ENCODE data around the gene ORAI1. TPM values are rescaled to one million over a fixed set of nuclear protein-coding genes. Genes with fewer than 3 reads are reported as not detected.
A peak's percentile ranks its signal among the peaks of the same experiment; 100 is the strongest.
"Not testable (repeated sequence)": the region's sequence is repeated elsewhere in the genome, so short reads cannot be mapped to it uniquely, and the experiment has no call there.

Gene ORAI1
- total RNA-seq, 1 donor from 2014 or later: 8.2 TPM

GRCh38 chr12:121602766-121603165, 23.6 kb upstream of the ORAI1 start:
- DNase-seq (ENCODE audit: low spot score) (no peak), ATAC-seq (no peak)

GRCh38 chr12:121603581-121603980, 22.7 kb upstream of the ORAI1 start:
- no peak for DNase-seq (ENCODE audit: low spot score)
- ATAC-seq: no peak

GRCh38 chr12:121608301-121608700, 18.0 kb upstream of the ORAI1 start:
- DNase-seq (ENCODE audit: low spot score): no peak

GRCh38 chr12:121610239-121611149, 15.8 kb upstream of the ORAI1 start:
- ATAC-seq: peak; percentile 78
- DNase-seq (ENCODE audit: low spot score): no peak

More at GRCh38 chr12:121608301-121608700, 18.0 kb upstream of the ORAI1 start:
- ATAC-seq: no peak

GRCh38 chr12:121611306-121611705, 15.0 kb upstream of the ORAI1 start:
- DNase-seq (ENCODE audit: low spot score) (no peak), ATAC-seq (peak; percentile 51)

GRCh38 chr12:121613462-121613861, 12.9 kb upstream of the ORAI1 start:
- no peak for DNase-seq (ENCODE audit: low spot score)
- ATAC-seq: no peak

GRCh38 chr12:121614872-121615467, 11.4 kb upstream of the ORAI1 start:
- no peak for DNase-seq (ENCODE audit: low spot score)
- ATAC-seq: no peak

GRCh38 chr12:121618659-121619233, 7.6 kb upstream of the ORAI1 start:
- no peak for ATAC-seq
- no peak for DNase-seq (ENCODE audit: low spot score)

GRCh38 chr12:121620333-121620891, 5.9 kb upstream of the ORAI1 start:
- DNase-seq (ENCODE audit: low spot score) (no peak), ATAC-seq (no peak)

- DNase-seq (ENCODE audit: low spot score): peak; percentile 67
- ATAC-seq: peak; percentile 52
These were observed 717 bp downstream of the ORAI1 start for GRCh38 chr12:121626853-121627640.

GRCh38 chr12:121628037-121628436, 1.7 kb downstream of the ORAI1 start:
- no peak for ATAC-seq
- DNase-seq (ENCODE audit: low spot score): no peak

- no peak for ATAC-seq
These were observed 2.2 kb downstream of the ORAI1 start for GRCh38 chr12:121628536-121628935.

GRCh38 chr12:121630791-121631355, 4.5 kb downstream of the ORAI1 start:
- DNase-seq (ENCODE audit: low spot score) (no peak), ATAC-seq (no peak)

More at GRCh38 chr12:121628536-121628935, 2.2 kb downstream of the ORAI1 start:
- no peak for DNase-seq (ENCODE audit: low spot score)

- no peak for ATAC-seq
- no peak for DNase-seq (ENCODE audit: low spot score)
These were observed 6.0 kb downstream of the ORAI1 start for GRCh38 chr12:121632069-121632970.

GRCh38 chr12:121633833-121634196, 7.5 kb downstream of the ORAI1 start:
- DNase-seq (ENCODE audit: low spot score); ATAC-seq: not testable (repeated sequence)

- DNase-seq (ENCODE audit: low spot score) (no peak), ATAC-seq (no peak)
These were observed 8.5 kb downstream of the ORAI1 start for GRCh38 chr12:121634836-121635235.

GRCh38 chr12:121637231-121637914, 11.0 kb downstream of the ORAI1 start:
- ATAC-seq: peak; percentile 37

GRCh38 chr12:121638298-121639202, 12.2 kb downstream of the ORAI1 start:
- DNase-seq (ENCODE audit: low spot score) (no peak), ATAC-seq (peak; percentile 61)

More at GRCh38 chr12:121637231-121637914, 11.0 kb downstream of the ORAI1 start:
- no peak for DNase-seq (ENCODE audit: low spot score)

All from left lobe of liver (tissue), 2 donors.